HFFc6 (cell line): Measurements from ENCODE around the gene PROC. TPM values are rescaled to one million over a fixed set of nuclear protein-coding genes. Genes with fewer than 3 reads are reported as not detected.

Experiments
- DNase-seq: peaks from one replicate; pipeline ENCODE4 v3.0.0-alpha.2; 2018
- H3K27ac Mint-ChIP-seq: 2 replicates; pipeline ENCODE4 v1.8.0; 2020; ENCODE audit warnings: mild to moderate bottlenecking, mixed read lengths
- H3K27me3 Mint-ChIP-seq: 2 replicates; pipeline ENCODE4 v1.8.0; 2021; ENCODE audit warnings: mild to moderate bottlenecking, moderate library complexity, mixed read lengths; ENCODE audit not compliant: insufficient read depth
- H3K36me3 Mint-ChIP-seq: 2 replicates; pipeline ENCODE4 v1.8.0; 2021; ENCODE audit warnings: low read depth, mixed read lengths
- H3K4me1 Mint-ChIP-seq: 2 replicates; pipeline ENCODE4 v1.8.0; 2020; ENCODE audit warnings: low read depth, mixed read lengths
- H3K4me3 Mint-ChIP-seq: 2 replicates; pipeline ENCODE4 v1.8.0; 2020; ENCODE audit warnings: mild to moderate bottlenecking, moderate library complexity, mixed read lengths
- H3K9me3 Mint-ChIP-seq: 2 replicates; pipeline ENCODE4 v1.8.0; 2020; ENCODE audit warnings: mild to moderate bottlenecking, mixed read lengths
- CTCF ChIP-seq: fragments of 200-600 bp; sonication (generic); IDR thresholded peaks from 2 replicates; pipeline ENCODE4 v1.5.0; 2021; ENCODE audit warnings: antibody characterized with exemption, mild to moderate bottlenecking
- total RNA-seq, 6 experiments: library from RNA; stranded (reverse); fragmentation: NEBNext Ultra II Directional; extraction: Animal tissue kit (Norgen Biotek cat#: 25700); gene quantifications; 2 replicates in 1 of 6; 3 replicates in 5 of 6; pipeline ENCODE4 v1.2.3, GENCODE V29; 2021

The PROC gene
- total RNA-seq, 6 experiments from 2014 or later: not detected

GRCh38 chr2:127377262-127377661 lies 41.0 kb upstream of the PROC start:
- Mint-ChIP-seq H3K27me3 (no peaks in the 10 kb centered on the region), H3K27ac (no peak overlapping the region), H3K4me1 (peaks cover 37% of the 10 kb centered on the region), H3K36me3 (peaks cover 25% of the 10 kb centered on the region), H3K4me3 (no peak overlapping the region), H3K9me3 (peaks cover 11% of the 10 kb centered on the region; the same call in 1 of the 2 replicates)
- DNase-seq: no peak
- TF ChIP-seq CTCF: no peak

- Mint-ChIP-seq H3K27me3 (no peaks in the 10 kb centered on the region), H3K9me3 (peaks cover 5% of the 10 kb centered on the region; the same call in 1 of the 2 replicates), H3K36me3 (peaks cover 15% of the 10 kb centered on the region), H3K4me3 (no peak overlapping the region), H3K27ac (no peak overlapping the region), H3K4me1 (peaks cover 46% of the 10 kb centered on the region)
- DNase-seq: no peak
- TF ChIP-seq CTCF: no peak
These were observed 39.5 kb upstream of the PROC start for GRCh38 chr2:127378720-127379119.

- H3K4me3 Mint-ChIP-seq: no peak overlapping the region
- no peak overlapping the region for H3K27ac Mint-ChIP-seq
- H3K27me3 Mint-ChIP-seq: no peaks in the 10 kb centered on the region
- no peak for DNase-seq
- H3K36me3 Mint-ChIP-seq: peaks cover 6% of the 10 kb centered on the region
- TF ChIP-seq CTCF: no peak
- H3K4me1 Mint-ChIP-seq: peaks cover 55% of the 10 kb centered on the region
- H3K9me3 Mint-ChIP-seq: no peaks in the 10 kb centered on the region
These were observed 38.4 kb upstream of the PROC start for GRCh38 chr2:127379712-127380355.

- Mint-ChIP-seq H3K9me3 (no peaks in the 10 kb centered on the region), H3K27ac (no peak overlapping the region), H3K36me3 (no peaks in the 10 kb centered on the region; the same call in 1 of the 2 replicates), H3K27me3 (no peaks in the 10 kb centered on the region), H3K4me3 (no peak overlapping the region), H3K4me1 (peaks cover 75% of the 10 kb centered on the region)
- no peak for TF ChIP-seq CTCF
- DNase-seq: no peak
These were observed 36.5 kb upstream of the PROC start for GRCh38 chr2:127381762-127382161.

GRCh38 chr2:127382831-127383230 lies 35.4 kb upstream of the PROC start:
- H3K4me1 Mint-ChIP-seq: peaks cover 69% of the 10 kb centered on the region
- no peak for TF ChIP-seq CTCF
- peaks cover 2% of the 10 kb centered on the region; the same call in 1 of the 2 replicates for H3K27me3 Mint-ChIP-seq
- no peak for DNase-seq
- no peaks in the 10 kb centered on the region for H3K9me3 Mint-ChIP-seq
- H3K27ac Mint-ChIP-seq: no peak overlapping the region; the same call in 1 of the 2 replicates
- no peaks in the 10 kb centered on the region; the same call in 1 of the 2 replicates for H3K36me3 Mint-ChIP-seq
- no peak overlapping the region for H3K4me3 Mint-ChIP-seq
